NCI-H2227 treated with DMSO at 0.1 percent for 48 hours (cell line): ENCODE data around the gene SELENOF.
"Not testable (repeated sequence)": the region's sequence is repeated elsewhere in the genome, so short reads cannot be mapped to it uniquely, and the experiment has no call there.

Experiments used
- DNase-seq: peaks from one replicate; lab custom pipeline; 2025; lab: John Stamatoyannopoulos, UW

Gene SELENOF

GRCh38 chr1:86858524-86859261 is 55.2 kb downstream of the SELENOF start:
- DNase-seq: no peak

GRCh38 chr1:86856196-86856595 is 57.7 kb downstream of the SELENOF start:
- DNase-seq: no peak

GRCh38 chr1:86854352-86854751 is 59.6 kb downstream of the SELENOF start:
- no peak for DNase-seq

- no peak for DNase-seq
Observed at GRCh38 chr1:86852782-86853408, 61.0 kb downstream of the SELENOF start.

GRCh38 chr1:86852289-86852688 is 61.6 kb downstream of the SELENOF start:
- no peak for DNase-seq

- no peak for DNase-seq
Observed at GRCh38 chr1:86849756-86850155, 64.2 kb downstream of the SELENOF start.

- no peak for DNase-seq
Observed at GRCh38 chr1:86848654-86849053, 65.3 kb downstream of the SELENOF start.

GRCh38 chr1:86846164-86846647 is 67.7 kb downstream of the SELENOF start:
- no peak for DNase-seq

- DNase-seq: no peak
Observed at GRCh38 chr1:86845514-86845913, 68.4 kb downstream of the SELENOF start.

GRCh38 chr1:86841116-86841515 is 72.8 kb downstream of the SELENOF start:
- no peak for DNase-seq

GRCh38 chr1:86833461-86834215 is 80.3 kb downstream of the SELENOF start:
- DNase-seq: peak; percentile 90

GRCh38 chr1:86832433-86832832 is 81.5 kb downstream of the SELENOF start:
- no peak for DNase-seq

GRCh38 chr1:86829321-86829720 is 84.6 kb downstream of the SELENOF start:
- DNase-seq: no peak

GRCh38 chr1:86828024-86828423 is 85.9 kb downstream of the SELENOF start:
- DNase-seq: no peak

- DNase-seq: no peak
Observed at GRCh38 chr1:86826856-86827255, 87.1 kb downstream of the SELENOF start.

GRCh38 chr1:86825319-86825718 is 88.6 kb downstream of the SELENOF start:
- DNase-seq: no peak

- DNase-seq: no peak
Observed at GRCh38 chr1:86823821-86824500, 90.0 kb downstream of the SELENOF start.

GRCh38 chr1:86823386-86823785 is 90.5 kb downstream of the SELENOF start:
- DNase-seq: no peak

GRCh38 chr1:86822459-86822858 is 91.5 kb downstream of the SELENOF start:
- DNase-seq: peak; percentile 22

GRCh38 chr1:86821956-86822355 is 92.0 kb downstream of the SELENOF start:
- no peak for DNase-seq

GRCh38 chr1:86819970-86820369 is 94.0 kb downstream of the SELENOF start:
- not testable (repeated sequence) for DNase-seq

GRCh38 chr1:86817246-86817826 is 96.6 kb downstream of the SELENOF start:
- not testable (repeated sequence) for DNase-seq
